Measurements from ENCODE around the gene PCNA. TPM values are rescaled to one million over a fixed set of nuclear protein-coding genes. Genes with fewer than 3 reads are reported as not detected.
"Not testable (repeated sequence)": the region's sequence is repeated elsewhere in the genome, so short reads cannot be mapped to it uniquely, and the experiment has no call there.

The PCNA gene
- total and polyA plus RNA-seq, 12 donors, result 23.5 to 106 (median 48.6) TPM

- H3K27me3 ChIP-seq, result no peaks in the 10 kb centered on the region
- intact Hi-C loops (cut with DNase I), result no loop called here
- H3K4me3 ChIP-seq, result no peak overlapping the region
- H3K36me3 ChIP-seq (replicated peaks in 1 of 2), result peaks cover 0 to 58% of the 10 kb centered on the region in 2 donors
- 5 to 11% (median 9%) methylated on average over 9 of the region's 9 CpGs for WGBS, 4 donors
- TF ChIP-seq POLR2A (IDR thresholded peaks at IDR 0.05) (no peak), CTCF (IDR thresholded peaks at IDR 0.05) (peak; percentile 87 to 96 (median 93))
- H3K4me1 ChIP-seq (replicated peaks in 1 of 2), result peaks cover 0 to 5% of the 10 kb centered on the region in 2 donors
- peak overlapping the region in 1 of 5 donors; percentile 55 for H3K27ac ChIP-seq
- H3K9me3 ChIP-seq (replicated peaks in 1 of 3), result no peaks in the 10 kb centered on the region
- peak; percentile 62 to 95 (median 86) for DNase-seq
Measured at GRCh38 chr20:5100684-5101347, 18.9 kb downstream of the PCNA start.

- intact Hi-C loops (cut with DNase I), result loop anchor here (5.0 to 10.0 kb wide), 3 partner anchors 55 to 348 kb away; partner anchors contain the start of gene SLC23A2 (in 2 of the 2)
- not testable (repeated sequence) for H3K27me3 ChIP-seq; H3K4me1 ChIP-seq (replicated peaks in 1 of 2); H3K4me3 ChIP-seq; H3K27ac ChIP-seq; H3K9me3 ChIP-seq (replicated peaks in 1 of 3); DNase-seq
- 69 to 88% (median 80%) methylated on average over 3 of the region's 3 CpGs for WGBS, 4 donors
- H3K36me3 ChIP-seq (replicated peaks in 1 of 2), result peaks cover 0 to 50% of the 10 kb centered on the region in 2 donors
Measured at GRCh38 chr20:5099909-5100308, 19.8 kb downstream of the PCNA start.

- not testable (repeated sequence) for H3K9me3 ChIP-seq (replicated peaks in 1 of 3); H3K4me3 ChIP-seq; H3K27ac ChIP-seq; H3K4me1 ChIP-seq (replicated peaks in 1 of 2); DNase-seq; H3K27me3 ChIP-seq
- peaks cover 0 to 41% of the 10 kb centered on the region in 2 donors for H3K36me3 ChIP-seq (replicated peaks in 1 of 2)
- intact Hi-C loops (cut with DNase I), result loop anchor here (5.0 to 10.0 kb wide), 3 partner anchors 54 to 347 kb away; partner anchors contain the start of gene SLC23A2 (in 2 of the 2)
- WGBS, 4 donors, result 93 to 100% (median 97%) methylated on average over 1 of the region's 1 CpG
Measured at GRCh38 chr20:5099009-5099408, 20.7 kb downstream of the PCNA start.

GRCh38 chr20:5096463-5096862 lies 23.3 kb downstream of the PCNA start:
- Histone ChIP-seq H3K27me3 (no peaks in the 10 kb centered on the region), H3K36me3 (replicated peaks in 1 of 2) (peaks cover 0 to 23% of the 10 kb centered on the region in 2 donors), H3K27ac (no peak overlapping the region), H3K4me3 (no peak overlapping the region), H3K4me1 (replicated peaks in 1 of 2) (peaks cover 0 to 5% of the 10 kb centered on the region in 2 donors), H3K9me3 (replicated peaks in 1 of 3) (no peaks in the 10 kb centered on the region)
- TF ChIP-seq CTCF (IDR thresholded peaks at IDR 0.05) (no peak), POLR2A (IDR thresholded peaks at IDR 0.05) (no peak)
- intact Hi-C loops (cut with DNase I), result loop anchor here (5.0 to 10.0 kb wide), 3 partner anchors 52 to 344 kb away; partner anchors contain the start of gene SLC23A2 (in 2 of the 2)
- WGBS, 4 donors, result 91 to 100% (median 98%) methylated on average over 2 of the region's 2 CpGs
- DNase-seq, result peak in 1 of 7 donors; percentile 39

- Histone ChIP-seq H3K4me3 (no peak overlapping the region), H3K27me3 (no peaks in the 10 kb centered on the region), H3K4me1 (replicated peaks in 1 of 2) (peaks cover 0 to 5% of the 10 kb centered on the region in 2 donors), H3K27ac (no peak overlapping the region), H3K9me3 (replicated peaks in 1 of 3) (no peaks in the 10 kb centered on the region), H3K36me3 (replicated peaks in 1 of 2) (peaks cover 0 to 20% of the 10 kb centered on the region in 2 donors)
- peak in 1 of 7 donors; percentile 36 for DNase-seq
- intact Hi-C loops (cut with DNase I), result loop anchor here (5.0 to 10.0 kb wide), 3 partner anchors 51 to 344 kb away; partner anchors contain the start of gene SLC23A2 (in 2 of the 2)
- TF ChIP-seq CTCF (IDR thresholded peaks at IDR 0.05), result no peak
- 83 to 94% (median 93%) methylated on average over 2 to 3 of the region's 3 CpGs; no CpG with 5 or more reads in 1 of the 4 donors for WGBS, 4 donors
Measured at GRCh38 chr20:5095931-5096330, 23.8 kb downstream of the PCNA start.

Measured in adrenal gland (tissue), 12 donors.